Suprapubic skin (tissue), 4 donors: ENCODE results near the gene SPTBN1. TPM values are rescaled to one million over a fixed set of nuclear protein-coding genes. Genes with fewer than 3 reads are reported as not detected.

Experiments
- DNase-seq, 2 donors: peaks; one replicate each; pipeline ENCODE4 v3.0.0-alpha.2; 2019; ENCODE audit warnings: low spot score in 2 of 2
- H3K27ac ChIP-seq: fragments of 200-600 bp; sonication (generic); one replicate; pipeline ENCODE4 v1.5.1; 2019
- H3K27me3 ChIP-seq: fragments of 200-600 bp; sonication (generic); one replicate; pipeline ENCODE4 v1.5.1; 2019
- H3K36me3 ChIP-seq: fragments of 200-600 bp; sonication (generic); one replicate; pipeline ENCODE4 v1.5.1; 2019
- H3K4me1 ChIP-seq: fragments of 200-600 bp; sonication (generic); one replicate; pipeline ENCODE4 v1.5.1; 2019
- H3K4me3 ChIP-seq: fragments of 200-600 bp; sonication (generic); one replicate; pipeline ENCODE4 v1.5.1; 2019; ENCODE audit warnings: mild to moderate bottlenecking
- H3K9me3 ChIP-seq: fragments of 200-600 bp; sonication (generic); one replicate; pipeline ENCODE4 v1.5.1; 2019
- EP300 ChIP-seq: sonication (generic); formaldehyde crosslinking; IDR thresholded peaks from one replicate; pipeline ENCODE4 v1.6.1; 2017; ENCODE audit warnings: antibody characterized with exemption
- POLR2A ChIP-seq, 2 donors: fragments of 450-650 bp; IDR thresholded peaks; one replicate each; pipeline ENCODE4 v1.6.1; 2017; ENCODE audit warnings: antibody characterized with exemption in 2 of 2, mild to moderate bottlenecking in 2 of 2, moderate library complexity in 2 of 2
- POLR2AphosphoS5 ChIP-seq, 3 donors: sonication (generic); formaldehyde crosslinking; IDR thresholded peaks; one replicate each; pipeline ENCODE4 v1.6.1; 2017; ENCODE audit warnings: antibody characterized with exemption in 3 of 3
- WGBS: methylation state at CpG from one replicate; pipeline ENCODE4 v1.1.5; 2018; 5-methylcytosine and 5-hydroxymethylcytosine counted together
- total RNA-seq, 4 donors: library from RNA; depleted of rRNA; stranded (reverse); fragments of >200 nt; gene quantifications; one replicate each; pipeline ENCODE4 v1.1.0, GENCODE V29; 2016
- TF ChIP-seq, protein P1 (sequence below), 2 donors: fragments of 200-600 bp in 1 of 2; fragments of 450-650 bp in 1 of 2; sonication (generic) in 1 of 2; IDR thresholded peaks; one replicate each; pipeline ENCODE4 v1.5.1; 2016 to 2019; ENCODE audit warnings: antibody characterized with exemption in 2 of 2, mild to moderate bottlenecking in 1 of 2, moderate library complexity in 1 of 2

SPTBN1 gene
- total RNA-seq, 4 donors from 2014 or later, result 173 to 250 (median 203) TPM

DNA sequence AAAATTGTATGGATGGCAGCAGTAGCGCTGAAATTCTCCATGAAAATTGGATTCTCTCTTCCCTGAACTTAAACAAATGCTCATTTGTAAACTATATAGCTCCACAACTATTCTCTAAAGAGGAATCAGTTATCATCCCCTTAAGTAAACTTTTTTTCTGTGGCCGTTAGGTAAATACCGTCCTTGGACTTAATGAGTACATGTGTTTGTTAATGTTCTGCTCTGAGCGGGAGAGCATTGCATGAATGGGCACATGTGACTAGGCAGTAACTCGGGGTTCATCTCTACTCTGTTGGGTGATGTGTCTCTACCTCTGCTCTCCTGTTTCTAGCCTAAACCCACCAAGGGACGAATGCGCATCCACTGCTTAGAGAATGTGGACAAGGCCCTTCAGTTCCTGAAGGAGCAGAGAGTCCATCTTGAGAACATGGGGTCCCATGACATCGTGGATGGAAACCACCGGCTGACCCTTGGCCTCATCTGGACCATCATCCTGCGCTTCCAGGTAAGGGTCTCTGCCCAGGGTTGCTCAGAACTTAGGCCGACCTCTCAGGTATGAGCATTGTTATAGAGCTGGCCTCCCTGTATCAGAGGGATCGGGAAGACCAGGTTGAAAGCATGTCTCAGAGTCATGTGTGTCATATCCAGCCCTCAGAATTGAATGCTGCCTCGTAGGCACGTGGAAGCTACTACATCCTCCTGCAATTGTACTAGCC is 155.9 kb downstream of the SPTBN1 start:
- WGBS, result 91% methylated on average over 10 of the region's 14 CpGs
- peaks cover 20% of the 10 kb centered on the region for H3K4me1 ChIP-seq
- DNase-seq, result no peak

DNA sequence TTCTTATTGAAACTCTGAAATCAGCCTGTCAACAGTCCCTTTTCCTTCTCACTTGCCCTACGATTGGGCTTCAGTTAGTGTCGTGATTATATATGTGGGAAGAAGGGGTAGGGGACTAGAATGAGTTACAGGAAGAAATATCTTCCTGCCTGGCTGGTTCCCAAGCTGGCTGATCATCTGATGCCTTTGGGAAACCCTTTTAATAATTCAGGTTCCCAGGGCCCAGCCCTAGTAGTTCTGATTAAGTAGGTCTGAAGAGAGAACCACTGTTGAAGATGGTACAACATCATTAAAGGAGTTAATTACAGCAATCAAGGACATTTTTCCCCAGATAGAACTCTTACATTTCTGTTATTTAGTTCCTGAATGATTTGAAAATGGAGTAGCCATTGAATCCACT is 157.3 kb downstream of the SPTBN1 start:
- H3K27me3 ChIP-seq, result no peaks in the 10 kb centered on the region
- no peaks in the 10 kb centered on the region for H3K9me3 ChIP-seq
- DNase-seq, result no peak
- TF ChIP-seq POLR2AphosphoS5 (IDR thresholded peaks at IDR 0.05) (no peak), EP300 (no peak), POLR2A (IDR thresholded peaks at IDR 0.05) (no peak)
- TF ChIP-seq, protein P1, sequence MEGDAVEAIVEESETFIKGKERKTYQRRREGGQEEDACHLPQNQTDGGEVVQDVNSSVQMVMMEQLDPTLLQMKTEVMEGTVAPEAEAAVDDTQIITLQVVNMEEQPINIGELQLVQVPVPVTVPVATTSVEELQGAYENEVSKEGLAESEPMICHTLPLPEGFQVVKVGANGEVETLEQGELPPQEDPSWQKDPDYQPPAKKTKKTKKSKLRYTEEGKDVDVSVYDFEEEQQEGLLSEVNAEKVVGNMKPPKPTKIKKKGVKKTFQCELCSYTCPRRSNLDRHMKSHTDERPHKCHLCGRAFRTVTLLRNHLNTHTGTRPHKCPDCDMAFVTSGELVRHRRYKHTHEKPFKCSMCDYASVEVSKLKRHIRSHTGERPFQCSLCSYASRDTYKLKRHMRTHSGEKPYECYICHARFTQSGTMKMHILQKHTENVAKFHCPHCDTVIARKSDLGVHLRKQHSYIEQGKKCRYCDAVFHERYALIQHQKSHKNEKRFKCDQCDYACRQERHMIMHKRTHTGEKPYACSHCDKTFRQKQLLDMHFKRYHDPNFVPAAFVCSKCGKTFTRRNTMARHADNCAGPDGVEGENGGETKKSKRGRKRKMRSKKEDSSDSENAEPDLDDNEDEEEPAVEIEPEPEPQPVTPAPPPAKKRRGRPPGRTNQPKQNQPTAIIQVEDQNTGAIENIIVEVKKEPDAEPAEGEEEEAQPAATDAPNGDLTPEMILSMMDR (IDR thresholded peaks at IDR 0.05), result no peak
- H3K27ac ChIP-seq, result no peak overlapping the region
- 73% methylated on average over 2 of the region's 2 CpGs for WGBS
- H3K4me3 ChIP-seq, result no peak overlapping the region
- H3K36me3 ChIP-seq, result peaks cover 31% of the 10 kb centered on the region
- peaks cover 20% of the 10 kb centered on the region for H3K4me1 ChIP-seq

More for the DNA sequence above, 155.9 kb downstream of the SPTBN1 start:
- no peak overlapping the region for H3K27ac ChIP-seq
- TF ChIP-seq POLR2A (IDR thresholded peaks at IDR 0.05) (no peak), EP300 (no peak), POLR2AphosphoS5 (IDR thresholded peaks at IDR 0.05) (no peak)
- TF ChIP-seq, protein P1 (IDR thresholded peaks at IDR 0.05), result no peak
- H3K36me3 ChIP-seq, result peaks cover 17% of the 10 kb centered on the region
- no peaks in the 10 kb centered on the region for H3K27me3 ChIP-seq
- H3K9me3 ChIP-seq, result no peaks in the 10 kb centered on the region
- H3K4me3 ChIP-seq, result no peak overlapping the region

DNA sequence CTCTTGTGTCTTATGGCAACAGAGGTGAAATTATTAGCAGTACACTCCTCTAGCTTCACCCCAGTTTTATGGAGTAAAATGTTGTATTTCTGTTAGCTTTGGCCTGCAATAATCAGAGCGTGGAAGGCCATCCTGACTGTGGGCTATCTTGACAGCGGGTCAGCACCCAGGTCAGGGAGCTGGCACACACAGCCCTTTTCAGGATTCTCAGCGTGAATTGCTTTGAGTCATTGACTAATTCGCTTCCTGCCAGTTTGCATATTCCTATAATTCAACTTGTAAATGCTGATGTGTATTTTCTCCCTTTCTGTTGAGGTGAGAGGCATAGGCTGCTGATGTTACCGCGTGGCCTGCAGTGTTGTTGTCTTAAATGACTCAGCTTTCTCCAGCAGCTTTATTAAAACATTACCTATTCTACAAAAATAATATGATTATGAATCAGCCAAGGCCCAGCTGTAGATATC is 157.7 kb downstream of the SPTBN1 start:
- no peak for DNase-seq
- no peak overlapping the region for H3K4me3 ChIP-seq
- TF ChIP-seq EP300 (no peak), POLR2AphosphoS5 (IDR thresholded peaks at IDR 0.05) (no peak), POLR2A (IDR thresholded peaks at IDR 0.05) (no peak)
- TF ChIP-seq, protein P1 (IDR thresholded peaks at IDR 0.05), result no peak
- peaks cover 34% of the 10 kb centered on the region for H3K36me3 ChIP-seq
- H3K27ac ChIP-seq, result no peak overlapping the region
- H3K4me1 ChIP-seq, result peaks cover 24% of the 10 kb centered on the region
- H3K27me3 ChIP-seq, result no peaks in the 10 kb centered on the region
- H3K9me3 ChIP-seq, result no peaks in the 10 kb centered on the region
- WGBS, result 68% methylated on average over 6 of the region's 6 CpGs

DNA sequence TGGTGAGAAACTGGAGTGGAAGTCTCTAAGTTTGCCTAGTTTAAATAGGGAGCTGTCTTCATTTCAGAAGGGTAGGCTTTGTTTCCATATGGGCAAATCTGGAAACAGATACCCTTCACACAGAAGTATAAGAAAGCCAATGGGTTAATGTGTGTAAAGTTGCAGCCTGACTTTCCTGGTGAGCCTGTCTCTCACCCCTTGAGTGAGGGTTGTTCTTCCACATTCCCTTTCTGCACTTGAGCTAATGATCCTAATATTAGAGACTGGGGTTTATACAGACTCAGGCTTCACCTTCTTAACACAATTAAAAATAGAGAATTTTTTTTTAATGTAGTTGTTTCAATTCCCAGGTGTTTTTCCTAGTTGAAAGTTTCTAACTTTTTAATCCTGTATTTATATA is 158.7 kb downstream of the SPTBN1 start:
- TF ChIP-seq, protein P1 (IDR thresholded peaks at IDR 0.05), result no peak
- no peak for TF ChIP-seq POLR2AphosphoS5 (IDR thresholded peaks at IDR 0.05)
- no peak for TF ChIP-seq EP300
- no peak for TF ChIP-seq POLR2A (IDR thresholded peaks at IDR 0.05)
- Histone ChIP-seq H3K4me1 (peaks cover 31% of the 10 kb centered on the region), H3K4me3 (no peak overlapping the region), H3K36me3 (peaks cover 34% of the 10 kb centered on the region), H3K9me3 (no peaks in the 10 kb centered on the region), H3K27ac (no peak overlapping the region), H3K27me3 (no peaks in the 10 kb centered on the region)
- DNase-seq, result no peak

DNA sequence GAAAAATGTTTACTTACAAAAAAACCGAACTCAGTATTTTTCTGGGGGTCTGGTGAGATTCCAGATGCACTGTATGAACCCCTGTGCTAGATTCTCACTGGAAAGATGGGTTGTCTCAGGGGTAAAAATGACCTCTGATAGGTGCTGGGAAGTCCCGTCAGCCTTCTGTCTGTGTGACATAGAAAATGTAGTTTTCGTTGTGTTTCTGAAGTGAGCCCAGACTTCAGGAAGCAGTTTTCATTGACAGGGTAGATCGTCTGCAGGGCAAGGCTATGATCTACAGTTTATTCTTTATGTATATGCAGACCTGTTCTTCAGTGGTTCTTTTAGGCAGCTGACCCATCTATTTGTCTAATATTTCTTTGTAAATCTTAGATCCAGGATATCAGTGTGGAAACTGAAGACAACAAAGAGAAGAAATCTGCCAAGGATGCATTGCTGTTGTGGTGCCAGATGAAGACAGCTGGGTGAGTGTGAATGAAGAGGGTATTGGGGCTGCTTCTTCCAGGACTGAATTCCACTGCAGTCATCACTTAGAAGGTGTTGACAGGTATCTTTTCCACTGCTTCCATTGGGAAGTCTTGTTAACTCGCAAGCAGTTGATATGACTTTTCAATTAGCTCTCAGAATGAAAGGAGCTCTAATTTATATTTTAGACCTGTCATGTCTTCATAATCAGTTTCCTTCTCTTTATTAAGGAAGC is 159.9 kb downstream of the SPTBN1 start:
- H3K36me3 ChIP-seq, result peaks cover 35% of the 10 kb centered on the region
- TF ChIP-seq POLR2AphosphoS5 (IDR thresholded peaks at IDR 0.05) (no peak), EP300 (no peak), POLR2A (IDR thresholded peaks at IDR 0.05) (no peak)
- TF ChIP-seq, protein P1 (IDR thresholded peaks at IDR 0.05), result no peak
- peaks cover 34% of the 10 kb centered on the region for H3K4me1 ChIP-seq
- no peak overlapping the region for H3K27ac ChIP-seq
- H3K4me3 ChIP-seq, result no peak overlapping the region
- WGBS, result 89% methylated on average over 5 of the region's 5 CpGs
- no peak for DNase-seq
- H3K9me3 ChIP-seq, result no peaks in the 10 kb centered on the region
- no peaks in the 10 kb centered on the region for H3K27me3 ChIP-seq
